ENCODE measurements around the gene SARS2. TPM values are rescaled to one million over a fixed set of nuclear protein-coding genes. Genes with fewer than 3 reads are reported as not detected.
"Not testable (repeated sequence)": the region's sequence is repeated elsewhere in the genome, so short reads cannot be mapped to it uniquely, and the experiment has no call there.

The SARS2 gene
- polyA plus RNA-seq, 1 experiment: 26.1 TPM

DNA sequence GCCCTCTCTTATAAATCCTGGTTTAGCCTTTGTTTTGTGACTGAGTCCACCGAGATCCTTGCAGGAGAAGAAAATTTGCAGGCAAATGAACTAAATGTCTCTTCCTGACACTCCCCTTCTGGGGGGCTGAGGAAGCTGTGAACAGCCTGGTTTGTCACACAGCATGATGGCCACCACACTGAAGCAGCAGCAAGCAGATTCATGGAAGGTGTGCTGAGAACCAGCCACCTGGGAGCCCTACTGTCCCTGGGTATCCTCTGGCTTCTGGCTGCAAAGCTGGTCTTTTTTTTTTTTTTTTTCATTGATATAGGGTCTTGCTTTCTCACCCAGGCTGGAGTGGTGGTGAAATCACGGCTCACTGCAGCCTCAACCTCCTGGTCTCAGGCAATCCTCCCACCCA lies 11.4 kb upstream of the SARS2 start:
- no peak for DNase-seq (ENCODE audit: low read depth)
- Histone ChIP-seq H3K27me3 (ENCODE audit: control insufficient read depth, insufficient read depth, low read length) (no peaks in the 10 kb centered on the region), H3K36me3 (ENCODE audit: control insufficient read depth, insufficient read depth, low read length) (peaks cover 5% of the 10 kb centered on the region), H3K4me3 (ENCODE audit: low read depth, low read length) (no peak overlapping the region)
- ChIA-PET POLR2A (no interaction called here), CTCF (interaction anchor here (1.0 kb wide), 1 partner anchor 11 kb away, joined by 4 read pairs; the partner anchor contains the start of genes MRPS12 and SARS2)
- TF ChIP-seq, protein P1, sequence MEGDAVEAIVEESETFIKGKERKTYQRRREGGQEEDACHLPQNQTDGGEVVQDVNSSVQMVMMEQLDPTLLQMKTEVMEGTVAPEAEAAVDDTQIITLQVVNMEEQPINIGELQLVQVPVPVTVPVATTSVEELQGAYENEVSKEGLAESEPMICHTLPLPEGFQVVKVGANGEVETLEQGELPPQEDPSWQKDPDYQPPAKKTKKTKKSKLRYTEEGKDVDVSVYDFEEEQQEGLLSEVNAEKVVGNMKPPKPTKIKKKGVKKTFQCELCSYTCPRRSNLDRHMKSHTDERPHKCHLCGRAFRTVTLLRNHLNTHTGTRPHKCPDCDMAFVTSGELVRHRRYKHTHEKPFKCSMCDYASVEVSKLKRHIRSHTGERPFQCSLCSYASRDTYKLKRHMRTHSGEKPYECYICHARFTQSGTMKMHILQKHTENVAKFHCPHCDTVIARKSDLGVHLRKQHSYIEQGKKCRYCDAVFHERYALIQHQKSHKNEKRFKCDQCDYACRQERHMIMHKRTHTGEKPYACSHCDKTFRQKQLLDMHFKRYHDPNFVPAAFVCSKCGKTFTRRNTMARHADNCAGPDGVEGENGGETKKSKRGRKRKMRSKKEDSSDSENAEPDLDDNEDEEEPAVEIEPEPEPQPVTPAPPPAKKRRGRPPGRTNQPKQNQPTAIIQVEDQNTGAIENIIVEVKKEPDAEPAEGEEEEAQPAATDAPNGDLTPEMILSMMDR (IDR thresholded peaks at IDR 0.05; ENCODE audit: insufficient read depth, low read depth, low read length): no peak

DNA sequence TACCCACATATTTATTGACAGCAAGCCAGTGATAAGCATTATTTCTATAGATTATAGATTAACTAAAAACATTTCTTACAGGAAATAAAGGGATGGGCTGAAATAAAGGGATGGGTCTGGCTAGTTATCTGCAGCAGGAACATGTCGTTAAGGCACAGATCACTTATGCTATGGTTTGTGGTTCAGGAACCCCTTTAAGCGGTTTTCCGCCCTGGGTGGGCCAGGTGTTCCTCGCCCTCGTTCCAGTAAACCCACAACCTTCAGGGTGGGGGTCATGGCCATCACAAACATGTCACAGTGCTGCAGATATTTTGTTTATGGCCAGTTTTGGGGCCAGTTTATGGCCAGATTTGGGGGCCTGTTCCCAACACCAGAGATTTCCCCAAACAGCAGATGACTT lies 10.9 kb upstream of the SARS2 start:
- H3K4me3 ChIP-seq (ENCODE audit: low read depth, low read length); H3K27me3 ChIP-seq (ENCODE audit: control insufficient read depth, insufficient read depth, low read length); CTCF ChIA-PET; H3K36me3 ChIP-seq (ENCODE audit: control insufficient read depth, insufficient read depth, low read length); DNase-seq (ENCODE audit: low read depth); POLR2A ChIA-PET: not testable (repeated sequence)

DNA sequence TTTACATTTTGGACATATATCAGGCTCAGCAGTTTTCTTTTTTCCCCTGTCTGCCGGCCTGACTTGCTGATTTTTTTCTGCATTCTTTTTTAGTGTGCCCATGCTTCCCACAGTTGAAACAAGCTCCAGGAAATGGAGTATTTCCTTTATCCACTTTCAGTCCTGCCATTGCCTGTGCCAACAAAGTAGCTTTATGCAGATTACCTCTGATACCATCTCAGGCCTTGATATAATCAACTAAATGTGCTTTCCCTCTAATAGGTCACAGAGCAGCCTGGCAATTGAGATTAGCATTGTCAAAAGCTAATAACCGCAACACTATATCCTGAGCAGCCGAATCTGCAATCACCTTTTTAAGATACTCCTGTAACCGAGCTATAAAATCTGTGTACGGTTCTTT lies 9.4 kb upstream of the SARS2 start:
- ChIA-PET CTCF (interaction anchor here (2.2 kb wide), 1 partner anchor 9 kb away, joined by 11 read pairs; the partner anchor contains the start of genes MRPS12 and SARS2), POLR2A (no interaction called here)
- TF ChIP-seq, protein P1 (IDR thresholded peaks at IDR 0.05; ENCODE audit: insufficient read depth, low read depth, low read length): no peak
- no peak for DNase-seq (ENCODE audit: low read depth)
- Histone ChIP-seq H3K27me3 (ENCODE audit: control insufficient read depth, insufficient read depth, low read length) (no peaks in the 10 kb centered on the region), H3K4me3 (ENCODE audit: low read depth, low read length) (no peak overlapping the region), H3K36me3 (ENCODE audit: control insufficient read depth, insufficient read depth, low read length) (0 out of 2 replicates have a peak, but pooled peaks cover under 1% of the 10 kb centered on the region)

DNA sequence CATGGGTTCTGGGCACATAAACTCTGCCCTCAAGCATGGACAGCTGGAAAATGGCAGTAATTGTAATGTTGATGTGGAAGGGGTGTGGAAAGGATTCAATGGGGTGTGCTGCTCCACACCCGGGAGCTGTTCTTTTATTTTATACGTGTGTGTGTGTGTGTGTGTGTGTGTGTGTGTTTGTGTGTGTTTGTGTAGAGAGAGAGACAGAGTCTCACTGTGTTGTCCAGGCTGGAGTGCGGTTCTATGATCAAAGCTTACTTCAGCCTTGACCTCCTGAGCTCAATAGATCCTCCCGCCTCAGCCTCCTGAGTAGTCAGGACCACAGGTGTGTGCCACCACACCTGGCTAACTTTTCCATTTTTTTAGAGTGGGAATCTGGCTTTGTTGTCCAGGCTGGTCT lies 3.0 kb upstream of the SARS2 start:
- TF ChIP-seq, protein P1 (IDR thresholded peaks at IDR 0.05; ENCODE audit: insufficient read depth, low read depth, low read length): no peak
- no peaks in the 10 kb centered on the region for H3K27me3 ChIP-seq (ENCODE audit: control insufficient read depth, insufficient read depth, low read length)
- DNase-seq (ENCODE audit: low read depth): no peak
- POLR2A ChIA-PET: no interaction called here
- H3K4me3 ChIP-seq (ENCODE audit: low read depth, low read length): no peak overlapping the region
- CTCF ChIA-PET: interaction anchor here (0.6 to 2.3 kb wide), 6 partner anchors 10 to 1767 kb away, joined by 3 to 10 read pairs (median 4); no protein-coding TSS in a partner anchor
- H3K36me3 ChIP-seq (ENCODE audit: control insufficient read depth, insufficient read depth, low read length): peaks cover 5% of the 10 kb centered on the region

DNA sequence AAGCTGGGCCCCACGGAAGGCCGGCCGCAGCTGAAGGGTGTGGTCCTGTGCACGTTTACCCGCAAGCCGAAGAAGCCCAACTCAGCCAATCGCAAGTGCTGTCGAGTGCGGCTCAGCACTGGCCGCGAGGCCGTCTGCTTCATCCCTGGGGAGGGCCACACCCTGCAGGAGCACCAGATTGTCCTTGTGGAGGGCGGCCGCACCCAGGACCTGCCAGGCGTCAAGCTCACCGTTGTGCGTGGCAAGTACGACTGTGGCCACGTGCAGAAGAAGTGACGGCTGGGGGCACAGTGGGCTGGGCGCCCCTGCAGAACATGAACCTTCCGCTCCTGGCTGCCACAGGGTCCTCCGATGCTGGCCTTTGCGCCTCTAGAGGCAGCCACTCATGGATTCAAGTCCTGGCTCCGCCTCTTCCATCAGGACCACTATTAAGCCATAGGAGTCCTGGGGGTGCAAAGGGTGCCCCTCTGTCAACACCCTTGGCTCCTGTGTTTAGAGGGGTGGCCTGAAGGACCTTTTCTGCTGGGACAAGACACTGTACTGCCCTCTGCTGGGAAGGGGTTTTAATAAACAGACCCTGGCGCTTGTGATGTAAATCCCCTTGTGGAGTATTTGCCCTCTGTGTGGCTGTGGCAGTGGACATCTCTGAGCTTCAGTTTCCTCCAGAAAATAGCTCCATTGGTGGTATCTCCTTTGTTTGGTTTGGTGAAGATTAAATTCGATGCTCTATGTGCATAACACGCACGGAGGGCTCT lies 2.0 kb upstream of the SARS2 start:
- no peak overlapping the region for H3K4me3 ChIP-seq (ENCODE audit: low read depth, low read length)

More for the DNA sequence above, 2.0 kb upstream of the SARS2 start:
- TF ChIP-seq, protein P1 (IDR thresholded peaks at IDR 0.05; ENCODE audit: insufficient read depth, low read depth, low read length): peak; percentile 47
- DNase-seq (ENCODE audit: low read depth): no peak
- ChIA-PET POLR2A (interaction anchor here (0.6 kb wide), 1 partner anchor 83 kb away, joined by 3 read pairs; no protein-coding TSS in a partner anchor), CTCF (interaction anchor here (0.6 to 3.3 kb wide), 7 partner anchors 11 to 417 kb away, joined by 3 to 16 read pairs (median 4); no protein-coding TSS in a partner anchor)
- H3K27me3 ChIP-seq (ENCODE audit: control insufficient read depth, insufficient read depth, low read length): no peaks in the 10 kb centered on the region
- H3K36me3 ChIP-seq (ENCODE audit: control insufficient read depth, insufficient read depth, low read length): peaks cover 5% of the 10 kb centered on the region

Data from BJ (cell line).